Measurements from ENCODE around the gene ATP8A2.

GRCh38 chr13:25602176-25602575, 230.4 kb downstream of the ATP8A2 start:
- TF ChIP-seq POLR2AphosphoS5 (IDR thresholded peaks at IDR 0.05; ENCODE audit: low read depth, low read length): no peak
- TF ChIP-seq TAF1 (IDR thresholded peaks at IDR 0.05; ENCODE audit: borderline replicate concordance, insufficient read depth, low read length): no peak
- TF ChIP-seq REST (IDR thresholded peaks at IDR 0.05; ENCODE audit: insufficient read depth in 1 of 2, low read depth in 2 of 2, low read length in 2 of 2): no peak
- TF ChIP-seq SIN3A (IDR thresholded peaks at IDR 0.05; ENCODE audit: borderline replicate concordance, insufficient read depth, low read length): no peak

Measured in PFSK-1 (cell line).